Neural cell (in vitro differentiated cells): ENCODE measurements around the gene MPP1. TPM values are rescaled to one million over a fixed set of nuclear protein-coding genes. Genes with fewer than 3 reads are reported as not detected.

Experiments used
- H2AFZ ChIP-seq: fragments of 200-600, 300-800 bp; sonication (generic), shearing (Covaris generic); 2 replicates; pipeline ENCODE4 v1.6.0; 2014; ENCODE audit warnings: low read depth, mild to moderate bottlenecking, antibody characterized with exemption, low read length, moderate library complexity
- H3F3A ChIP-seq: fragments of 200-600 bp; shearing (Covaris generic); 2 replicates; pipeline ENCODE4 v1.6.1; 2016; ENCODE audit warnings: mild to moderate bottlenecking, moderate library complexity, mixed read lengths, antibody characterized with exemption, low read length; ENCODE audit not compliant: insufficient read depth, poor library complexity, severe bottlenecking
- H3K27ac ChIP-seq: fragments of 200-600, 300-800 bp; sonication (generic), shearing (Covaris generic); 2 replicates; pipeline ENCODE4 v1.5.1; 2014; ENCODE audit warnings: mild to moderate bottlenecking, low read length, moderate library complexity
- H3K27me3 ChIP-seq: fragments of 300-800, 200-600 bp; sonication (generic), shearing (Covaris generic); 2 replicates; pipeline ENCODE4 v1.6.0; 2014; ENCODE audit warnings: mild to moderate bottlenecking, low read depth, low read length, moderate library complexity; ENCODE audit not compliant: insufficient read depth
- H3K36me3 ChIP-seq: fragments of 300-800, 200-600 bp; sonication (generic), shearing (Covaris generic); 2 replicates; pipeline ENCODE4 v1.5.1; 2014; ENCODE audit warnings: mild to moderate bottlenecking, antibody characterized with exemption, low read length, moderate library complexity; ENCODE audit not compliant: insufficient read depth
- H3K4me2 ChIP-seq: fragments of 300-800, 200-600 bp; sonication (generic), shearing (Covaris generic); 2 replicates; pipeline ENCODE4 v1.6.0; 2014; ENCODE audit warnings: mild to moderate bottlenecking, low read length
- H3K4me3 ChIP-seq: fragments of 300-800, 200-600 bp; sonication (generic), shearing (Covaris generic); 2 replicates; pipeline ENCODE4 v1.5.1; 2014; ENCODE audit warnings: mild to moderate bottlenecking, low read length, moderate library complexity
- H3K79me2 ChIP-seq: fragments of 200-600 bp; shearing (Covaris generic); replicated peaks from 2 replicates; pipeline ENCODE4 v1.6.0; 2014; ENCODE audit warnings: mild to moderate bottlenecking, low read length, moderate library complexity; ENCODE audit not compliant: insufficient read depth
- H3K9ac ChIP-seq: fragments of 300-800, 200-600 bp; sonication (generic), shearing (Covaris generic); 2 replicates; pipeline ENCODE4 v1.6.1; 2016; ENCODE audit warnings: mild to moderate bottlenecking, low read length, mixed read lengths
- H3K9me2 ChIP-seq: fragments of 200-600 bp; shearing (Covaris generic); 2 replicates; pipeline ENCODE4 v1.6.1; 2016; ENCODE audit warnings: mild to moderate bottlenecking, low read length, mixed read lengths; ENCODE audit not compliant: insufficient read depth
- H3K9me3 ChIP-seq: fragments of 200-600, 300-800 bp; sonication (generic), shearing (Covaris generic); 2 replicates; pipeline ENCODE4 v1.6.1; 2016; ENCODE audit warnings: mild to moderate bottlenecking, mixed run types, low read length, moderate library complexity, mixed read lengths
- H4K20me1 ChIP-seq: fragments of 200-600 bp; shearing (Covaris generic); 2 replicates; pipeline ENCODE4 v1.6.1; 2016; ENCODE audit warnings: mild to moderate bottlenecking, mixed run types; ENCODE audit not compliant: insufficient read depth
- EP300 ChIP-seq: fragments of 450-650 bp; conservative IDR thresholded peaks from 2 replicates; pipeline ENCODE4 v1.6.1; 2014; ENCODE audit warnings: antibody characterized with exemption, mild to moderate bottlenecking, moderate library complexity; ENCODE audit not compliant: poor library complexity, severe bottlenecking
- EZH2 ChIP-seq: fragments of 200-600, 300-800 bp; shearing (Covaris generic), sonication (generic); IDR thresholded peaks from 2 replicates; pipeline ENCODE4 v1.6.1; 2014; ENCODE audit warnings: antibody characterized with exemption, low read length, borderline replicate concordance, mild to moderate bottlenecking; ENCODE audit not compliant: insufficient read depth, poor library complexity, severe bottlenecking
- MXI1 ChIP-seq: fragments of 450-650 bp; conservative IDR thresholded peaks from 2 replicates; pipeline ENCODE4 v1.6.1; 2014; ENCODE audit warnings: antibody characterized with exemption, mild to moderate bottlenecking; ENCODE audit not compliant: poor library complexity, severe bottlenecking
- POLR2AphosphoS5 ChIP-seq: IDR thresholded peaks from 2 replicates; pipeline ENCODE4 v1.6.1; 2012
- RAD21 ChIP-seq: fragments of 450-650 bp; conservative IDR thresholded peaks from 2 replicates; pipeline ENCODE4 v1.6.1; 2014; ENCODE audit warnings: antibody characterized with exemption, mild to moderate bottlenecking, moderate library complexity
- SMC3 ChIP-seq: fragments of 450-650 bp; conservative IDR thresholded peaks from 2 replicates; pipeline ENCODE4 v1.6.1; 2014; ENCODE audit warnings: antibody characterized with exemption, mild to moderate bottlenecking, moderate library complexity; ENCODE audit not compliant: poor library complexity
- TAF1 ChIP-seq: IDR thresholded peaks from 2 replicates; pipeline ENCODE4 v1.6.1; 2012; ENCODE audit warnings: low read depth
- polyA plus RNA-seq: library from polyadenylated mRNA; depleted of rRNA; stranded (reverse); fragments of >200 nt; gene quantifications from 2 replicates; pipeline ENCODE4 v1.2.3, GENCODE V29; 2014
- TF ChIP-seq, protein P1 (sequence below): IDR thresholded peaks from 2 replicates; pipeline ENCODE4 v1.6.1; 2012; ENCODE audit warnings: borderline replicate concordance
- TF ChIP-seq, protein P2 (sequence below): fragments of 450-650 bp; IDR thresholded peaks from 2 replicates; pipeline ENCODE4 v1.5.1; 2014; ENCODE audit warnings: antibody characterized with exemption, mild to moderate bottlenecking, moderate library complexity; ENCODE audit not compliant: poor library complexity, severe bottlenecking

Gene MPP1
- polyA plus RNA-seq, 1 donor from 2014 or later = 17.5 TPM

- Histone ChIP-seq H3K9ac (no peak overlapping the region), H2AFZ (no peak overlapping the region), H3K36me3 (no peaks in the 10 kb centered on the region), H3K9me3 (no peaks in the 10 kb centered on the region), H4K20me1 (no peaks in the 10 kb centered on the region), H3K79me2 (no peaks in the 10 kb centered on the region), H3K27me3 (no peaks in the 10 kb centered on the region), H3F3A (no peaks in the 10 kb centered on the region), H3K4me3 (no peak overlapping the region), H3K27ac (no peak overlapping the region), H3K4me2 (no peak overlapping the region), H3K9me2 (no peaks in the 10 kb centered on the region)
- TF ChIP-seq EP300 = no peak
- TF ChIP-seq, protein P1, sequence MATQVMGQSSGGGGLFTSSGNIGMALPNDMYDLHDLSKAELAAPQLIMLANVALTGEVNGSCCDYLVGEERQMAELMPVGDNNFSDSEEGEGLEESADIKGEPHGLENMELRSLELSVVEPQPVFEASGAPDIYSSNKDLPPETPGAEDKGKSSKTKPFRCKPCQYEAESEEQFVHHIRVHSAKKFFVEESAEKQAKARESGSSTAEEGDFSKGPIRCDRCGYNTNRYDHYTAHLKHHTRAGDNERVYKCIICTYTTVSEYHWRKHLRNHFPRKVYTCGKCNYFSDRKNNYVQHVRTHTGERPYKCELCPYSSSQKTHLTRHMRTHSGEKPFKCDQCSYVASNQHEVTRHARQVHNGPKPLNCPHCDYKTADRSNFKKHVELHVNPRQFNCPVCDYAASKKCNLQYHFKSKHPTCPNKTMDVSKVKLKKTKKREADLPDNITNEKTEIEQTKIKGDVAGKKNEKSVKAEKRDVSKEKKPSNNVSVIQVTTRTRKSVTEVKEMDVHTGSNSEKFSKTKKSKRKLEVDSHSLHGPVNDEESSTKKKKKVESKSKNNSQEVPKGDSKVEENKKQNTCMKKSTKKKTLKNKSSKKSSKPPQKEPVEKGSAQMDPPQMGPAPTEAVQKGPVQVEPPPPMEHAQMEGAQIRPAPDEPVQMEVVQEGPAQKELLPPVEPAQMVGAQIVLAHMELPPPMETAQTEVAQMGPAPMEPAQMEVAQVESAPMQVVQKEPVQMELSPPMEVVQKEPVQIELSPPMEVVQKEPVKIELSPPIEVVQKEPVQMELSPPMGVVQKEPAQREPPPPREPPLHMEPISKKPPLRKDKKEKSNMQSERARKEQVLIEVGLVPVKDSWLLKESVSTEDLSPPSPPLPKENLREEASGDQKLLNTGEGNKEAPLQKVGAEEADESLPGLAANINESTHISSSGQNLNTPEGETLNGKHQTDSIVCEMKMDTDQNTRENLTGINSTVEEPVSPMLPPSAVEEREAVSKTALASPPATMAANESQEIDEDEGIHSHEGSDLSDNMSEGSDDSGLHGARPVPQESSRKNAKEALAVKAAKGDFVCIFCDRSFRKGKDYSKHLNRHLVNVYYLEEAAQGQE = no peak
- TF ChIP-seq MXI1 = no peak
- no peak for TF ChIP-seq POLR2AphosphoS5
- TF ChIP-seq TAF1 = no peak
- no peak for TF ChIP-seq RAD21
- TF ChIP-seq SMC3 = no peak
- no peak for TF ChIP-seq EZH2
- TF ChIP-seq, protein P2, sequence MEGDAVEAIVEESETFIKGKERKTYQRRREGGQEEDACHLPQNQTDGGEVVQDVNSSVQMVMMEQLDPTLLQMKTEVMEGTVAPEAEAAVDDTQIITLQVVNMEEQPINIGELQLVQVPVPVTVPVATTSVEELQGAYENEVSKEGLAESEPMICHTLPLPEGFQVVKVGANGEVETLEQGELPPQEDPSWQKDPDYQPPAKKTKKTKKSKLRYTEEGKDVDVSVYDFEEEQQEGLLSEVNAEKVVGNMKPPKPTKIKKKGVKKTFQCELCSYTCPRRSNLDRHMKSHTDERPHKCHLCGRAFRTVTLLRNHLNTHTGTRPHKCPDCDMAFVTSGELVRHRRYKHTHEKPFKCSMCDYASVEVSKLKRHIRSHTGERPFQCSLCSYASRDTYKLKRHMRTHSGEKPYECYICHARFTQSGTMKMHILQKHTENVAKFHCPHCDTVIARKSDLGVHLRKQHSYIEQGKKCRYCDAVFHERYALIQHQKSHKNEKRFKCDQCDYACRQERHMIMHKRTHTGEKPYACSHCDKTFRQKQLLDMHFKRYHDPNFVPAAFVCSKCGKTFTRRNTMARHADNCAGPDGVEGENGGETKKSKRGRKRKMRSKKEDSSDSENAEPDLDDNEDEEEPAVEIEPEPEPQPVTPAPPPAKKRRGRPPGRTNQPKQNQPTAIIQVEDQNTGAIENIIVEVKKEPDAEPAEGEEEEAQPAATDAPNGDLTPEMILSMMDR = no peak
Measured at GRCh38 chrX:154776753-154777152, 28.5 kb downstream of the MPP1 start.

DNA sequence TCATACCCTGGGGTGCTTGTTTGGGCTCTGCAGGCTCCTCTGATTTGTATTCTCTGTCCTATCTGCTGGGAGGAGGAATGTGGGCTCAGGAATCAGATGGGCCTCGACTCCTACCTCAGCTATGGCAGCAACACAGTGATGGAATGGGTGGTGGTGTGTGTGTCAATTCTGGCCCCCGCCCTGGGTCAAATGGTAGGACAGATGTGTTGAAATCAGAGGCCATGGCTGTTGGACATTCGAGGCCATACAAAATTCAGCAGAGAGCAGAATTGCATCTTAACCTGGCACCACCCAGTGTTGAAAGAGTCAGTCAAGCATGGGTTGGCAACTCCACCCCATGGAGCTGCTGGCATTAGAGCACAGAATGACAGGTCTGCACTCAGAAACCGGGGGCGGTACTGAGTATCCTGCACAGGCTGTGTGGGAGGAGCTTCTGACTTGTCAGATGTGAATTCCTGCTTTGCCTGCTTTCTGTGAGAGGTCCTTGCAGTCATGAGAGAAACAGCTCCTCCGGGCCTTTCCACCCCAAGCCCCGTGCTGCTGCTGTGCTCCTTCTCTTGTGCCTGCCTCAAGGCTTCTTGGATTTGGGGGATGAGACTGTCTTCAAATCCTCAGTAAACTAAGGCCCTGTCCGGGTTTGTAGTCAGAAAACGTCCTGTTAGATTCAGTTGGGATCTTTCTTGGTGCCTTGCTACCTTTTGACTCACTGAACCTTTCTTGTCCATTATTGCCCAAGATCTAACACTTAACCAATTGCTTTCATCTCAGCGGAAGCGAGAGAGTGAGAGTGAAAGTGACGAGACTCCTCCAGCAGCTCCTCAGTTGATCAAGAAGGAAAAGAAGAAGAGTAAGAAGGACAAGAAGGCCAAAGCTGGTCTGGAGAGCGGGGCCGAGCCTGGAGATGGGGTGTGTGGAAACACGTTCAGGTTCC, 29.6 kb downstream of the MPP1 start:
- Histone ChIP-seq H3F3A (no peaks in the 10 kb centered on the region), H3K9ac (no peak overlapping the region), H3K27me3 (no peaks in the 10 kb centered on the region), H4K20me1 (no peaks in the 10 kb centered on the region), H3K27ac (no peak overlapping the region), H3K4me3 (no peak overlapping the region), H3K9me2 (no peaks in the 10 kb centered on the region), H3K4me2 (no peak overlapping the region), H2AFZ (no peak overlapping the region), H3K36me3 (no peaks in the 10 kb centered on the region), H3K79me2 (no peaks in the 10 kb centered on the region), H3K9me3 (no peaks in the 10 kb centered on the region)
- TF ChIP-seq, protein P1 = no peak
- no peak for TF ChIP-seq EZH2
- no peak for TF ChIP-seq POLR2AphosphoS5
- no peak for TF ChIP-seq SMC3
- TF ChIP-seq, protein P2 = no peak
- no peak for TF ChIP-seq RAD21
- TF ChIP-seq TAF1 = no peak
- TF ChIP-seq EP300 = no peak
- no peak for TF ChIP-seq MXI1
